K562 (cell line): ENCODE results near the gene BBC3. TPM values are rescaled to one million over a fixed set of nuclear protein-coding genes. Genes with fewer than 3 reads are reported as not detected.

Source experiments
- ADNP ChIP-seq: fragments of 200-800 bp; sonication (Bioruptor generic); IDR thresholded peaks from 2 replicates; pipeline ENCODE4 v1.6.1; 2016; ENCODE audit warnings: missing genetic modification characterization, missing compliant biosample characterization
- AFF1 ChIP-seq, 2 experiments: fragments of 450-650 bp; IDR thresholded peaks; 2 replicates each; pipeline ENCODE4 v1.6.1; 2018; ENCODE audit warnings: mild to moderate bottlenecking in 2 of 2, low read depth in 1 of 2; ENCODE audit not compliant: partially characterized antibody in 2 of 2
- BHLHE40 ChIP-seq: IDR thresholded peaks from 2 replicates; pipeline ENCODE4 v1.6.1; 2011; ENCODE audit warnings: low read length, improper control_type of control experiment
- CBFA2T3 ChIP-seq: fragments of 450-650 bp; IDR thresholded peaks from 2 replicates; pipeline ENCODE4 v1.6.1; 2017
- FOXA3 ChIP-seq, 2 experiments: fragments of 450-650 bp in 1 of 2; sonication (generic) in 1 of 2; formaldehyde crosslinking; IDR thresholded peaks in 1 of 2; conservative IDR thresholded peaks in 1 of 2; 2 replicates each; pipeline versions ENCODE4 v1.4.0 to v1.8.0; 2020 to 2022; ENCODE audit warnings: mild to moderate bottlenecking in 2 of 2, missing genetic modification reagents in 1 of 2
- FOXM1 ChIP-seq, 2 experiments: fragments of 450-650 bp in 1 of 2; sonication (generic) in 1 of 2; formaldehyde crosslinking in 1 of 2; IDR thresholded peaks; 2 replicates each; pipeline versions ENCODE4 v1.6.1 to v1.9.0; 2017 to 2022; ENCODE audit warnings: low read depth in 2 of 2, mild to moderate bottlenecking in 2 of 2, missing genetic modification reagents in 1 of 2, moderate library complexity in 1 of 2
- HNRNPH1 ChIP-seq: fragments of 200-400 bp; formaldehyde crosslinking; optimal IDR thresholded peaks from 2 replicates; pipeline ENCODE3; 2017; ENCODE audit warnings: low read depth, mild to moderate bottlenecking, low read length, moderate library complexity
- LARP7 ChIP-seq: fragments of 450-650 bp; IDR thresholded peaks from 2 replicates; pipeline ENCODE4 v1.6.1; 2016
- MEF2D ChIP-seq: conservative IDR thresholded peaks from 2 replicates; pipeline ENCODE4 v1.6.1; 2016; ENCODE audit warnings: low read depth, missing genetic modification characterization, missing compliant biosample characterization
- MYNN ChIP-seq, 2 experiments: sonication (generic); formaldehyde crosslinking in 1 of 2; IDR thresholded peaks; 2 replicates each; pipeline versions ENCODE4 v1.5.0 to v1.6.1; 2016 to 2020; ENCODE audit warnings: antibody characterized with exemption in 1 of 2, missing genetic modification reagents in 1 of 2
- SMAD1 ChIP-seq: fragments of 150-350 bp; IDR thresholded peaks from 2 replicates; pipeline ENCODE4 v1.6.1; 2014; ENCODE audit warnings: low read length, low read depth; ENCODE audit not compliant: partially characterized antibody
- SOX6 ChIP-seq: fragments of 450-650 bp; IDR thresholded peaks from 2 replicates; pipeline ENCODE4 v1.6.1; 2014; ENCODE audit warnings: mild to moderate bottlenecking
- USF2 ChIP-seq: sonication (generic); formaldehyde crosslinking; IDR thresholded peaks from 2 replicates; pipeline ENCODE4 v1.5.0; 2020; ENCODE audit warnings: missing genetic modification reagents
- ZBTB5 ChIP-seq: fragments of 450-650 bp; IDR thresholded peaks from 2 replicates; pipeline ENCODE4 v1.6.1; 2017; ENCODE audit warnings: antibody characterized with exemption
- ZBTB7A ChIP-seq: IDR thresholded peaks from 2 replicates; pipeline ENCODE4 v1.6.1; 2011; ENCODE audit warnings: low read depth, mild to moderate bottlenecking, low read length, moderate library complexity, borderline replicate concordance; ENCODE audit not compliant: control insufficient read depth
- ZNF280A ChIP-seq: fragments of 450-650 bp; IDR thresholded peaks from 2 replicates; pipeline ENCODE4 v1.6.1; 2018; ENCODE audit warnings: mild to moderate bottlenecking, low read depth; ENCODE audit not compliant: partially characterized antibody
- polyA plus RNA-seq, 8 experiments: library from polyadenylated mRNA; depleted of rRNA in 4 of 8; stranded (reverse) in 5 of 8; unstranded in 3 of 8; fragments of >200 nt; fragmentation: Nextera tagmentation in 2 of 8; fragmentation: Illumina TruSeq in 1 of 8; extraction: Ambion mirVana in 2 of 8; extraction: Trizol in 1 of 8; gene quantifications; 2 replicates each; pipeline versions ENCODE4 v1.2.1 to v1.2.3, GENCODE V29; 2011 to 2014; ENCODE audit warnings: inconsistent platforms in 1 of 8, missing spikeins in 1 of 8
- total RNA-seq, 7 experiments: library from RNA; depleted of rRNA in 6 of 7; stranded (reverse); fragments of >200 nt in 6 of 7; fragmentation: Illumina TruSeq in 2 of 7; extraction: Trizol in 2 of 7; gene quantifications; 2 replicates each; pipeline versions ENCODE4 v1.2.1 to v1.2.3, GENCODE V29; 2011 to 2021; ENCODE audit warnings: low replicate concordance in 1 of 7

Gene BBC3
- total and polyA plus RNA-seq, 9 of the 15 experiments (the other 6 are each of a cell fraction or from before 2014, with no cell fraction given) = 0.15 to 30.7 (median 4.8) TPM

GRCh38 chr19:47228937-47229675 lies 1.9 kb downstream of the BBC3 start (continued):
- TF ChIP-seq AFF1 (IDR thresholded peaks at IDR 0.05; ENCODE audit: low read depth in 1 of 2, partially characterized antibody in 2 of 2) (peak in 1 of 2 experiments; percentile 23), USF2 (CRISPR knock-in tag) (peak; percentile 52; the same call in 1 of the 2 replicates), SMAD1 (peak; percentile 41), ZBTB5 (peak; percentile 62; the same call in 1 of the 2 replicates), FOXA3 (CRISPR knock-in tag; conservative IDR thresholded peaks at IDR 0.05 in 1 of 2, IDR thresholded peaks at IDR 0.05 in 1 of 2) (peak in 1 of 2 experiments; percentile 8; a peak in 1 of 4 replicates), ZNF280A (peak; percentile 2), BHLHE40 (peak; percentile 89), LARP7 (peak; percentile 84; the same call in 1 of the 2 replicates), ADNP (tag) (peak; percentile 83), HNRNPH1 (no peak), MYNN (IDR thresholded peaks at IDR 0.05) (peak; percentile 28; the same call in 1 of the 2 replicates), MYNN (CRISPR knock-in tag; IDR thresholded peaks at IDR 0.05) (no peak), ZBTB7A (peak; percentile 24; the same call in 1 of the 2 replicates), FOXM1 (IDR thresholded peaks at IDR 0.05; ENCODE audit: low read depth) (no peak), FOXM1 (CRISPR knock-in tag; IDR thresholded peaks at IDR 0.05; ENCODE audit: low read depth) (0 out of 2 replicates have a peak, but pooled peaks have one; percentile 35), SOX6 (peak; percentile 12; the same call in 1 of the 2 replicates), MEF2D (tag) (0 out of 2 replicates have a peak, but pooled peaks have one; percentile 16), CBFA2T3 (peak; percentile 78)
